ENCODE measurements around the gene MORC4.

DNA sequence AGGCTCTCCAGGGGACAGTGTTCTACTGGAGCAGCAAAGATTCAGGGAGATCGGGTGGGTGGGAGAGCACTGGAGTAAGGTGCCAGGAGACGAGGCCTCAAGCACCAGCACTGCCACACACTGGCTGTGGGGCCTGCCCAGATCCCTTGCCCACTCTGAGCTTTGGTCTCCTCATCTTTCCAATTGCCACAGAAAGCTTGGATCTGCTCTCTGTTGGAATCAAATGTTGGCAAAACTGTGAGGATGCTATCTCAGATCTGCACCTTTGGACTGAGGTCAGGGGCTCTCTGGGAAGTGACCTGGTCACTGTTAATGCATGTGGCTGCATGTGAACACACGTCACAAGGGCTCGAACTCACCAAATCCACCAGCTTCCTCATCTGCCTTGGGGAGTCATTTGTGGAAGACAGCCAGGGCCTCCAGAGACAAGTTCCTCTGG is 98.2 kb downstream of the MORC4 start:
- TF ChIP-seq IRF3 (IDR thresholded peaks at IDR 0.05; ENCODE audit: low read depth, low read length) (no peak), GABPA (IDR thresholded peaks at IDR 0.05; ENCODE audit: low read depth) (no peak), TAF1 (IDR thresholded peaks at IDR 0.05; ENCODE audit: borderline replicate concordance, low read depth, low read length) (no peak)
